Measurements from ENCODE around the gene ADAMTS18.
"Not testable (repeated sequence)": the region's sequence is repeated elsewhere in the genome, so short reads cannot be mapped to it uniquely, and the experiment has no call there.

The ADAMTS18 gene

GRCh38 chr16:77290451-77291115 lies 144.3 kb downstream of the ADAMTS18 start:
- Histone ChIP-seq H3K9me3 (ENCODE audit: control insufficient read depth, low read length) (no peaks in the 10 kb centered on the region), H3K36me3 (ENCODE audit: control insufficient read depth, insufficient read depth, low read length) (peaks cover 5% of the 10 kb centered on the region), H3K4me1 (ENCODE audit: control insufficient read depth, insufficient read depth, low read length, poor library complexity, severe bottlenecking) (peaks cover 29% of the 10 kb centered on the region), H3K4me3 (ENCODE audit: extremely low read depth, insufficient read depth, low read length, poor library complexity, severe bottlenecking) (no peak overlapping the region), H3K27ac (ENCODE audit: low read depth, low read length, severe bottlenecking) (peak overlapping the region; percentile 93)
- WGBS, 2 experiments (ENCODE audit: insufficient coverage in 2 of 2) = 97 to 98% methylated on average over 3 to 7 of the region's 10 CpGs

GRCh38 chr16:77289331-77289809 lies 145.5 kb downstream of the ADAMTS18 start:
- Histone ChIP-seq H3K9me3 (ENCODE audit: control insufficient read depth, low read length) (no peaks in the 10 kb centered on the region), H3K36me3 (ENCODE audit: control insufficient read depth, insufficient read depth, low read length) (no peaks in the 10 kb centered on the region), H3K27ac (ENCODE audit: low read depth, low read length, severe bottlenecking) (peak overlapping the region; percentile 93), H3K4me3 (ENCODE audit: extremely low read depth, insufficient read depth, low read length, poor library complexity, severe bottlenecking) (no peak overlapping the region), H3K4me1 (ENCODE audit: control insufficient read depth, insufficient read depth, low read length, poor library complexity, severe bottlenecking) (peaks cover 29% of the 10 kb centered on the region)
- WGBS, 2 experiments (ENCODE audit: insufficient coverage in 2 of 2) = 65 to 75% methylated on average over 2 of the region's 2 CpGs

GRCh38 chr16:77288222-77288621 lies 146.6 kb downstream of the ADAMTS18 start:
- Histone ChIP-seq H3K4me3 (ENCODE audit: extremely low read depth, insufficient read depth, low read length, poor library complexity, severe bottlenecking) (no peak overlapping the region), H3K36me3 (ENCODE audit: control insufficient read depth, insufficient read depth, low read length) (peaks cover 10% of the 10 kb centered on the region), H3K9me3 (ENCODE audit: control insufficient read depth, low read length) (no peaks in the 10 kb centered on the region), H3K4me1 (ENCODE audit: control insufficient read depth, insufficient read depth, low read length, poor library complexity, severe bottlenecking) (peaks cover 29% of the 10 kb centered on the region), H3K27ac (ENCODE audit: low read depth, low read length, severe bottlenecking) (peak overlapping the region; percentile 93)
- WGBS, 2 experiments (ENCODE audit: insufficient coverage in 2 of 2) = 90 to 100% methylated on average over 1 to 2 of the region's 3 CpGs

GRCh38 chr16:77285676-77286075 lies 149.2 kb downstream of the ADAMTS18 start:
- peaks cover 26% of the 10 kb centered on the region for H3K4me1 ChIP-seq (ENCODE audit: control insufficient read depth, insufficient read depth, low read length, poor library complexity, severe bottlenecking)
- WGBS, 2 experiments (ENCODE audit: insufficient coverage in 2 of 2) = 94 to 99% methylated on average over 5 of the region's 5 CpGs
- H3K36me3 ChIP-seq (ENCODE audit: control insufficient read depth, insufficient read depth, low read length) = peaks cover 14% of the 10 kb centered on the region
- H3K27ac ChIP-seq (ENCODE audit: low read depth, low read length, severe bottlenecking) = no peak overlapping the region
- H3K9me3 ChIP-seq (ENCODE audit: control insufficient read depth, low read length) = peaks cover 2% of the 10 kb centered on the region
- no peak overlapping the region for H3K4me3 ChIP-seq (ENCODE audit: extremely low read depth, insufficient read depth, low read length, poor library complexity, severe bottlenecking)

- WGBS, 2 experiments (ENCODE audit: insufficient coverage in 2 of 2) = 80% methylated on average over 1 of the region's 2 CpGs; no CpG with 5 or more reads in 1 of the 2 experiments
- Histone ChIP-seq H3K36me3 (ENCODE audit: control insufficient read depth, insufficient read depth, low read length) (peaks cover 14% of the 10 kb centered on the region), H3K27ac (ENCODE audit: low read depth, low read length, severe bottlenecking) (no peak overlapping the region), H3K9me3 (ENCODE audit: control insufficient read depth, low read length) (peaks cover 4% of the 10 kb centered on the region), H3K4me3 (ENCODE audit: extremely low read depth, insufficient read depth, low read length, poor library complexity, severe bottlenecking) (no peak overlapping the region), H3K4me1 (ENCODE audit: control insufficient read depth, insufficient read depth, low read length, poor library complexity, severe bottlenecking) (peaks cover 2% of the 10 kb centered on the region)
Measured at GRCh38 chr16:77282345-77282744, 152.5 kb downstream of the ADAMTS18 start.

GRCh38 chr16:77279316-77279715 lies 155.5 kb downstream of the ADAMTS18 start:
- not testable (repeated sequence) for H3K4me1 ChIP-seq (ENCODE audit: control insufficient read depth, insufficient read depth, low read length, poor library complexity, severe bottlenecking); H3K9me3 ChIP-seq (ENCODE audit: control insufficient read depth, low read length); H3K27ac ChIP-seq (ENCODE audit: low read depth, low read length, severe bottlenecking); H3K4me3 ChIP-seq (ENCODE audit: extremely low read depth, insufficient read depth, low read length, poor library complexity, severe bottlenecking)
- peaks cover 14% of the 10 kb centered on the region for H3K36me3 ChIP-seq (ENCODE audit: control insufficient read depth, insufficient read depth, low read length)
- WGBS, 2 experiments (ENCODE audit: insufficient coverage in 2 of 2) = 66 to 94% methylated on average over 5 of the region's 8 CpGs

- Histone ChIP-seq H3K27ac (ENCODE audit: low read depth, low read length, severe bottlenecking) (no peak overlapping the region), H3K36me3 (ENCODE audit: control insufficient read depth, insufficient read depth, low read length) (no peaks in the 10 kb centered on the region), H3K9me3 (ENCODE audit: control insufficient read depth, low read length) (peaks cover 4% of the 10 kb centered on the region), H3K4me1 (ENCODE audit: control insufficient read depth, insufficient read depth, low read length, poor library complexity, severe bottlenecking) (no peaks in the 10 kb centered on the region), H3K4me3 (ENCODE audit: extremely low read depth, insufficient read depth, low read length, poor library complexity, severe bottlenecking) (no peak overlapping the region)
- 92 to 94% methylated on average over 2 of the region's 2 CpGs for WGBS, 2 experiments (ENCODE audit: insufficient coverage in 2 of 2)
Measured at GRCh38 chr16:77277571-77277970, 157.3 kb downstream of the ADAMTS18 start.

- Histone ChIP-seq H3K9me3 (ENCODE audit: control insufficient read depth, low read length) (peaks cover 4% of the 10 kb centered on the region), H3K27ac (ENCODE audit: low read depth, low read length, severe bottlenecking) (no peak overlapping the region), H3K4me1 (ENCODE audit: control insufficient read depth, insufficient read depth, low read length, poor library complexity, severe bottlenecking) (no peaks in the 10 kb centered on the region), H3K36me3 (ENCODE audit: control insufficient read depth, insufficient read depth, low read length) (no peaks in the 10 kb centered on the region), H3K4me3 (ENCODE audit: extremely low read depth, insufficient read depth, low read length, poor library complexity, severe bottlenecking) (no peak overlapping the region)
- 100% methylated on average over 1 of the region's 2 CpGs; no CpG with 5 or more reads in 1 of the 2 experiments for WGBS, 2 experiments (ENCODE audit: insufficient coverage in 2 of 2)
Measured at GRCh38 chr16:77277141-77277540, 157.7 kb downstream of the ADAMTS18 start.

GRCh38 chr16:77276661-77277060 lies 158.2 kb downstream of the ADAMTS18 start:
- Histone ChIP-seq H3K9me3 (ENCODE audit: control insufficient read depth, low read length) (peaks cover 4% of the 10 kb centered on the region), H3K4me3 (ENCODE audit: extremely low read depth, insufficient read depth, low read length, poor library complexity, severe bottlenecking) (no peak overlapping the region), H3K27ac (ENCODE audit: low read depth, low read length, severe bottlenecking) (no peak overlapping the region), H3K4me1 (ENCODE audit: control insufficient read depth, insufficient read depth, low read length, poor library complexity, severe bottlenecking) (no peaks in the 10 kb centered on the region), H3K36me3 (ENCODE audit: control insufficient read depth, insufficient read depth, low read length) (no peaks in the 10 kb centered on the region)
- WGBS, 2 experiments (ENCODE audit: insufficient coverage in 2 of 2) = 100% methylated on average over 1 of the region's 2 CpGs

GRCh38 chr16:77275303-77275702 lies 159.5 kb downstream of the ADAMTS18 start:
- H3K9me3 ChIP-seq (ENCODE audit: control insufficient read depth, low read length); H3K36me3 ChIP-seq (ENCODE audit: control insufficient read depth, insufficient read depth, low read length); H3K4me1 ChIP-seq (ENCODE audit: control insufficient read depth, insufficient read depth, low read length, poor library complexity, severe bottlenecking); H3K27ac ChIP-seq (ENCODE audit: low read depth, low read length, severe bottlenecking); H3K4me3 ChIP-seq (ENCODE audit: extremely low read depth, insufficient read depth, low read length, poor library complexity, severe bottlenecking): not testable (repeated sequence)
- WGBS, 2 experiments (ENCODE audit: insufficient coverage in 2 of 2) = 100% methylated on average over 2 of the region's 2 CpGs; no CpG with 5 or more reads in 1 of the 2 experiments

- WGBS, 2 experiments (ENCODE audit: insufficient coverage in 2 of 2) = 72 to 88% methylated on average over 2 to 3 of the region's 3 CpGs
- H3K4me3 ChIP-seq (ENCODE audit: extremely low read depth, insufficient read depth, low read length, poor library complexity, severe bottlenecking) = no peak overlapping the region
- H3K27ac ChIP-seq (ENCODE audit: low read depth, low read length, severe bottlenecking) = no peak overlapping the region
- no peaks in the 10 kb centered on the region for H3K36me3 ChIP-seq (ENCODE audit: control insufficient read depth, insufficient read depth, low read length)
- no peaks in the 10 kb centered on the region for H3K9me3 ChIP-seq (ENCODE audit: control insufficient read depth, low read length)
- H3K4me1 ChIP-seq (ENCODE audit: control insufficient read depth, insufficient read depth, low read length, poor library complexity, severe bottlenecking) = no peaks in the 10 kb centered on the region
Measured at GRCh38 chr16:77273815-77274214, 161.0 kb downstream of the ADAMTS18 start.

Data from mesodermal cell (in vitro differentiated cells).